Measurements from ENCODE around the gene EPN2.

The EPN2 gene

GRCh38 chr17:19263641-19264051 lies 26.5 kb downstream of the EPN2 start:
- no peak overlapping the region for H3K4me3 ChIP-seq (ENCODE audit: low read depth, low read length)
- no peak for TF ChIP-seq CTCF (IDR thresholded peaks at IDR 0.05; ENCODE audit: borderline replicate concordance, insufficient read depth, low read depth, low read length)

- H3K4me3 ChIP-seq (ENCODE audit: low read depth, low read length) = no peak overlapping the region
- no peak for TF ChIP-seq CTCF (IDR thresholded peaks at IDR 0.05; ENCODE audit: borderline replicate concordance, insufficient read depth, low read depth, low read length)
Observed at GRCh38 chr17:19264268-19264667, 27.1 kb downstream of the EPN2 start.

GRCh38 chr17:19264681-19265080 lies 27.5 kb downstream of the EPN2 start:
- no peak for TF ChIP-seq CTCF (IDR thresholded peaks at IDR 0.05; ENCODE audit: borderline replicate concordance, insufficient read depth, low read depth, low read length)
- no peak overlapping the region for H3K4me3 ChIP-seq (ENCODE audit: low read depth, low read length)

- TF ChIP-seq CTCF (IDR thresholded peaks at IDR 0.05; ENCODE audit: borderline replicate concordance, insufficient read depth, low read depth, low read length) = no peak
- H3K4me3 ChIP-seq (ENCODE audit: low read depth, low read length) = no peak overlapping the region
Observed at GRCh38 chr17:19265755-19266154, 28.6 kb downstream of the EPN2 start.

GRCh38 chr17:19268611-19269010 lies 31.4 kb downstream of the EPN2 start:
- H3K4me3 ChIP-seq (ENCODE audit: low read depth, low read length) = no peak overlapping the region
- no peak for TF ChIP-seq CTCF (IDR thresholded peaks at IDR 0.05; ENCODE audit: borderline replicate concordance, insufficient read depth, low read depth, low read length)

- TF ChIP-seq CTCF (IDR thresholded peaks at IDR 0.05; ENCODE audit: borderline replicate concordance, insufficient read depth, low read depth, low read length) = no peak
- no peak overlapping the region for H3K4me3 ChIP-seq (ENCODE audit: low read depth, low read length)
Observed at GRCh38 chr17:19269106-19269505, 31.9 kb downstream of the EPN2 start.

GRCh38 chr17:19269641-19270040 lies 32.5 kb downstream of the EPN2 start:
- TF ChIP-seq CTCF (IDR thresholded peaks at IDR 0.05; ENCODE audit: borderline replicate concordance, insufficient read depth, low read depth, low read length) = no peak

More at GRCh38 chr17:19269641-19270040, 32.5 kb downstream of the EPN2 start:
- H3K4me3 ChIP-seq (ENCODE audit: low read depth, low read length) = no peak overlapping the region
